ENCODE data around the gene KLHDC10.
"Not testable (repeated sequence)": the region's sequence is repeated elsewhere in the genome, so short reads cannot be mapped to it uniquely, and the experiment has no call there.

Gene KLHDC10

DNA sequence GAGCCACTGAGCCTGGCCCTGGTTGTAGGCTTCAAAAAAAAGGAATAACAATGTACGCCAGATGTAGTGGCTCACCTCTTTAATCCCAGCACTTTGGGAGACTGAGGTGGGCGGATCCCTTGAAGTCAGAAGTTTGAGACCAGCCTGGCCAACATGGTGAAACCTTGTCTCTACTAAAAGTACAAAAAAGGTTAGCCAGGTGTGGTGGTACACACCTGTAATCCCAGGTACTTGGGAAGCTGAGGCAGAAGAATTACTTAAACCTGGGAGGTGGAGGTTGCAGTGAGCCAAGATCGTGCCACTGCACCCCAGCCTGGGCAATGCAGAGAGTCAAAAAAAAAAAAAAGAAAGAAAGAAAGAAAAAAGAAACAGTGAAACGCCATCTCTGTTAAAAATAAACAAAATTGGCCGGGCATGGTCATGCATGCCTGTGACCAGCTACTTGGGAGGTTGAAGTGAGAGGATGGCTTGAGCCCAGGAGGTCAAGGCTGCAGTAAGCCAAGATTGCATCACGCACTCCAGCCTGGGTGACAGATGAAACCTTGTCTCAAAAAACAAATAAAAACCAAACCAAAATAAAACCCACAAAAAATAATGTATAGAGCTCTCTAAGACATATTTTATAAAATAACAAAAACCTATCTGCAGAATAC lies 4.7 kb upstream of the KLHDC10 start:
- Mint-ChIP-seq H3K9me3 (no peaks in the 10 kb centered on the region), H3K36me3 (ENCODE audit: low read depth) (no peaks in the 10 kb centered on the region), H3K27me3 (peaks cover 9% of the 10 kb centered on the region), H3K4me3 (no peak overlapping the region), H3K27ac (no peak overlapping the region), H3K4me1 (ENCODE audit: low read depth) (peaks cover 12% of the 10 kb centered on the region)

- Mint-ChIP-seq H3K36me3 (ENCODE audit: low read depth) (peaks cover 8% of the 10 kb centered on the region), H3K4me1 (ENCODE audit: low read depth) (peaks cover 41% of the 10 kb centered on the region), H3K27ac (peak overlapping the region; percentile 66), H3K9me3 (no peaks in the 10 kb centered on the region), H3K4me3 (peak overlapping the region; percentile 95), H3K27me3 (no peaks in the 10 kb centered on the region)
Observed at GRCh38 chr7:130069179-130069977, 956 bp upstream of the KLHDC10 start.

- H3K4me3 Mint-ChIP-seq, result peak overlapping the region; percentile 95
- H3K27me3 Mint-ChIP-seq, result no peaks in the 10 kb centered on the region
- no peaks in the 10 kb centered on the region for H3K9me3 Mint-ChIP-seq
- H3K4me1 Mint-ChIP-seq (ENCODE audit: low read depth), result peaks cover 55% of the 10 kb centered on the region
- peaks cover 8% of the 10 kb centered on the region for H3K36me3 Mint-ChIP-seq (ENCODE audit: low read depth)
- H3K27ac Mint-ChIP-seq, result peak overlapping the region; percentile 66
Observed at GRCh38 chr7:130070861-130071622, 708 bp downstream of the KLHDC10 start.

GRCh38 chr7:130071701-130072622 lies 1.6 kb downstream of the KLHDC10 start:
- Mint-ChIP-seq H3K4me3 (peak overlapping the region; percentile 95), H3K9me3 (no peaks in the 10 kb centered on the region), H3K4me1 (ENCODE audit: low read depth) (peaks cover 61% of the 10 kb centered on the region), H3K27me3 (no peaks in the 10 kb centered on the region), H3K27ac (no peak overlapping the region), H3K36me3 (ENCODE audit: low read depth) (peaks cover 8% of the 10 kb centered on the region)

DNA sequence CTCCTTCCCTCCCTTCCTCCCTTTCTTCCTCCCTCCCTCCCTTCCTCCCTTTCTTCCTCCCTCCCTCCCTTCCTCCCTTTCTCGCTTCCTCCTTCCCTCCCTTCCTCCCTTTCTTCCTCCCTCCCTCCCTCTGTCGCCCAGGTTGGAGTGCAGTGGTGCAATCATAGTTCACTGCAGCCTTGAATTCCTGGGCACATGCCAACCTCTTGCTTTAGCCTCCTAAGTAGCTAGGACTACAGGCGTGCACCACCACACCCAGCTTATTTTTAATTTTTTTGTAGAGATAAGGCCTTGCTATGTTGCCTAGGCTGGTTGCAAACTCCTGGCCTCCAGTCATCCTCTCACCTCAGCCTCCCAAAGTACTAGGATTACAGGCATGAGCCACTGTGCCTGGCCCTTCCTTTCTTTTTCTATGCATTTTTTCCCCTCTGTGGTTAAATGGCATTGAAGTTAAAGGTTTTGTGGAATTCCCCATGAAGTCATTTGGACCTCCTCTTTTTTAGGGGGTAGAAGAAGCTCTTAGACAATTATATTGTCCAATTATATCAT lies 9.6 kb downstream of the KLHDC10 start:
- Mint-ChIP-seq H3K4me1 (ENCODE audit: low read depth) (peaks cover 42% of the 10 kb centered on the region), H3K27me3 (no peaks in the 10 kb centered on the region), H3K9me3 (no peaks in the 10 kb centered on the region), H3K36me3 (ENCODE audit: low read depth) (peaks cover 10% of the 10 kb centered on the region), H3K27ac (no peak overlapping the region), H3K4me3 (no peak overlapping the region)

GRCh38 chr7:130083497-130083896 lies 13.2 kb downstream of the KLHDC10 start:
- not testable (repeated sequence) for H3K27ac Mint-ChIP-seq, H3K9me3 Mint-ChIP-seq, H3K27me3 Mint-ChIP-seq, H3K4me3 Mint-ChIP-seq
- Mint-ChIP-seq H3K4me1 (ENCODE audit: low read depth) (peaks cover 35% of the 10 kb centered on the region), H3K36me3 (ENCODE audit: low read depth) (peaks cover 14% of the 10 kb centered on the region)

DNA sequence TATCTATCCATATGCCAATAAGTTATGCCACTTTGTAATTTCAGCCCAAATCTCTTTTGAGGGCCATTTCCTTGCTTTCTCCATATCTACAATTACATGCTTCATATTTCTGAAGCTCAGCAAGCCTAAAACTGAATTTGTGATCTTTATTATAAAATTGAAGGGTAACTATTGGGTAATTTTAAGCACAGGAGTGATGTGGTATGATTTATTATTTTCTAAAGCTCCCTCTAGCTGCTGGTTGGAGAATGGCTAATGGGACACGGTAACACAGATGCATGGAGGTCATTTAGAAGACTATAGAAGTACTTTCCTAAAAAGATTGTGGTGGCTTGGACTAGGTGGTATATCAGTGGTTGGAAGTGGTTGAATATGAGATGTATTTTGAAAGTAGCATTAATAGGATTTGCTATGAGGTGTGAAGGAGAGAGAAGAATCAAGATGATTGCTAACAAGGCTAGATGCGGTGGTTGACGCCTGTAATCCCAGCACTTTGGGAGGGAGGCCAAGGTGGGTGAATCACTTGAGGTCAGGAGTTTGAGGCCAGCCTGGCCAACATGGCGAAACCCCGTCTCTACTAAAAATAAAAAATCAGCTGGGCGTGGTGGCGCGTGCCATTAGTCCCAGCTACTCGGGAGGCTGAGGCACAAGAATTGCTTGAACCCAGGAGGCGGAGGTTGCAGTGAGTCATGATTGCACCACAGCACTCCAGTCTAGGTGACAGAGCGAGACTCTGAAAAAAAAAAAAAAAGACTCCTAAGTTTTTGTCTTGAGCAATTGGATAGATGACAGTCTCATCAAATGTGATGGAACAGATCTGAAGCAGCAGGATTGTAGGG lies 13.9 kb downstream of the KLHDC10 start:
- H3K9me3 Mint-ChIP-seq, result no peaks in the 10 kb centered on the region
- peaks cover 14% of the 10 kb centered on the region for H3K36me3 Mint-ChIP-seq (ENCODE audit: low read depth)
- no peak overlapping the region for H3K27ac Mint-ChIP-seq
- H3K27me3 Mint-ChIP-seq, result no peaks in the 10 kb centered on the region
- H3K4me3 Mint-ChIP-seq, result no peak overlapping the region
- peaks cover 31% of the 10 kb centered on the region for H3K4me1 Mint-ChIP-seq (ENCODE audit: low read depth)

- H3K27me3 Mint-ChIP-seq, H3K4me3 Mint-ChIP-seq, H3K27ac Mint-ChIP-seq, H3K9me3 Mint-ChIP-seq: not testable (repeated sequence)
- Mint-ChIP-seq H3K4me1 (ENCODE audit: low read depth) (peaks cover 24% of the 10 kb centered on the region), H3K36me3 (ENCODE audit: low read depth) (peaks cover 14% of the 10 kb centered on the region)
Observed at GRCh38 chr7:130085235-130085634, 14.9 kb downstream of the KLHDC10 start.

GRCh38 chr7:130086938-130087337 lies 16.6 kb downstream of the KLHDC10 start:
- H3K9me3 Mint-ChIP-seq, result no peaks in the 10 kb centered on the region
- H3K4me1 Mint-ChIP-seq (ENCODE audit: low read depth), result peaks cover 33% of the 10 kb centered on the region
- H3K27ac Mint-ChIP-seq, result no peak overlapping the region
- peaks cover 14% of the 10 kb centered on the region for H3K36me3 Mint-ChIP-seq (ENCODE audit: low read depth)
- no peaks in the 10 kb centered on the region for H3K27me3 Mint-ChIP-seq
- no peak overlapping the region for H3K4me3 Mint-ChIP-seq

GRCh38 chr7:130087364-130087763 lies 17.0 kb downstream of the KLHDC10 start:
- no peaks in the 10 kb centered on the region for H3K9me3 Mint-ChIP-seq
- no peak overlapping the region for H3K27ac Mint-ChIP-seq
- H3K36me3 Mint-ChIP-seq (ENCODE audit: low read depth), result peaks cover 14% of the 10 kb centered on the region
- no peaks in the 10 kb centered on the region for H3K27me3 Mint-ChIP-seq
- H3K4me3 Mint-ChIP-seq, result no peak overlapping the region
- H3K4me1 Mint-ChIP-seq (ENCODE audit: low read depth), result peaks cover 37% of the 10 kb centered on the region

- H3K36me3 Mint-ChIP-seq (ENCODE audit: low read depth), result peaks cover 3% of the 10 kb centered on the region
- H3K27ac Mint-ChIP-seq, result peak overlapping the region; percentile 13
- peaks cover 35% of the 10 kb centered on the region for H3K4me1 Mint-ChIP-seq (ENCODE audit: low read depth)
- H3K27me3 Mint-ChIP-seq, result no peaks in the 10 kb centered on the region
- H3K9me3 Mint-ChIP-seq, result no peaks in the 10 kb centered on the region
- H3K4me3 Mint-ChIP-seq, result no peak overlapping the region
Observed at GRCh38 chr7:130090745-130091532, 20.6 kb downstream of the KLHDC10 start.

- Mint-ChIP-seq H3K36me3 (ENCODE audit: low read depth) (peaks cover 3% of the 10 kb centered on the region), H3K27ac (no peak overlapping the region), H3K27me3 (no peaks in the 10 kb centered on the region), H3K4me3 (no peak overlapping the region), H3K4me1 (ENCODE audit: low read depth) (peaks cover 32% of the 10 kb centered on the region), H3K9me3 (no peaks in the 10 kb centered on the region)
Observed at GRCh38 chr7:130091999-130092398, 21.7 kb downstream of the KLHDC10 start.

- no peaks in the 10 kb centered on the region for H3K36me3 Mint-ChIP-seq (ENCODE audit: low read depth)
- H3K27me3 Mint-ChIP-seq, result no peaks in the 10 kb centered on the region
- peaks cover 27% of the 10 kb centered on the region for H3K4me1 Mint-ChIP-seq (ENCODE audit: low read depth)
- H3K27ac Mint-ChIP-seq, result no peak overlapping the region
- H3K4me3 Mint-ChIP-seq, result no peak overlapping the region
- H3K9me3 Mint-ChIP-seq, result no peaks in the 10 kb centered on the region
Observed at GRCh38 chr7:130092598-130092997, 22.3 kb downstream of the KLHDC10 start.

All from stimulated activated naive CD8-positive, alpha-beta T cell treated with anti-CD3 and anti-CD28 coated beads, Interleukin-15, Interleukin-2, amounts not matched to agents 100 ng/mL and 50 ng/mL, for 24 hours (primary cell).